Activated CD4-positive, alpha-beta T cell treated with anti-CD3 and anti-CD28 coated beads, Interleukin-2, amount 10 ng/mL, durations not matched to agents 24 days and 14 days (primary cell): Measurements from ENCODE around the gene PJA2. TPM values are rescaled to one million over a fixed set of nuclear protein-coding genes. Genes with fewer than 3 reads are reported as not detected.
A peak's percentile ranks its signal among the peaks of the same experiment; 100 is the strongest.
"Not testable (repeated sequence)": the region's sequence is repeated elsewhere in the genome, so short reads cannot be mapped to it uniquely, and the experiment has no call there.

Experiments used
- DNase-seq: peaks from one replicate; pipeline ENCODE4 v3.0.0; 2022
- H3K27ac Mint-ChIP-seq: one replicate; pipeline ENCODE4 v1.8.0; 2022; ENCODE audit warnings: mild to moderate bottlenecking, mixed read lengths
- H3K27me3 Mint-ChIP-seq: one replicate; pipeline ENCODE4 v1.8.0; 2022; ENCODE audit warnings: mixed read lengths
- H3K36me3 Mint-ChIP-seq: one replicate; pipeline ENCODE4 v1.8.0; 2022; ENCODE audit warnings: low read depth, mild to moderate bottlenecking, mixed read lengths
- H3K4me1 Mint-ChIP-seq: one replicate; pipeline ENCODE4 v1.8.0; 2021; ENCODE audit warnings: mixed read lengths
- H3K4me3 Mint-ChIP-seq: one replicate; pipeline ENCODE4 v1.8.0; 2022; ENCODE audit warnings: mild to moderate bottlenecking, moderate library complexity, mixed read lengths
- H3K9me3 Mint-ChIP-seq: one replicate; pipeline ENCODE4 v1.8.0; 2021; ENCODE audit warnings: mixed read lengths
- intact Hi-C: fragments of 100-400 bp; cut with micrococcal nuclease; formaldehyde crosslinking; loops from one replicate; pipeline ENCODE4 v1.15.1; 2023
- total RNA-seq: library from RNA; stranded (reverse); gene quantifications from 2 replicates; pipeline ENCODE4 v1.2.3, GENCODE V29; 2022

The PJA2 gene
- 39.4 and 40.6 TPM in 2 replicates for total RNA-seq

GRCh38 chr5:109409844-109410388 lies at the start of gene PJA2:
Gene PJA2, minus strand, starts transcription at chr5:109409974. Its CDS starts 26,541 bp downstream, at chr5:109383433.
- Mint-ChIP-seq H3K4me3 (peak within 1 kb of the TSS; percentile 99), H3K36me3 (peaks cover 18% of the 10 kb centered on the region), H3K4me1 (peaks cover 42% of the 10 kb centered on the region), H3K27me3 (no peaks in the 10 kb centered on the region), H3K27ac (peak within 1 kb of the TSS; percentile 100), H3K9me3 (peaks cover 9% of the 10 kb centered on the region)
- peak; percentile 99 for DNase-seq
- intact Hi-C loops: loop anchor here (1.0 to 5.0 kb wide), 7 partner anchors 47 to 1342 kb away; partner anchors contain the start of genes FBXL17, MAN2A1 and SLC25A46

GRCh38 chr5:109455598-109456096 lies 45.9 kb upstream of the PJA2 start:
- no peaks in the 10 kb centered on the region for H3K9me3 Mint-ChIP-seq
- no peaks in the 10 kb centered on the region for H3K36me3 Mint-ChIP-seq
- H3K27me3 Mint-ChIP-seq: peaks cover 2% of the 10 kb centered on the region
- intact Hi-C loops: loop anchor here (5.0 kb wide), 1 partner anchor 43 kb away; no protein-coding TSS in a partner anchor
- H3K4me3 Mint-ChIP-seq: no peak overlapping the region
- peak overlapping the region; percentile 34 for H3K27ac Mint-ChIP-seq
- DNase-seq: no peak
- H3K4me1 Mint-ChIP-seq: peaks cover 4% of the 10 kb centered on the region

GRCh38 chr5:109454731-109455505 lies 45.1 kb upstream of the PJA2 start:
- H3K36me3 Mint-ChIP-seq: no peaks in the 10 kb centered on the region
- peaks cover 4% of the 10 kb centered on the region for H3K4me1 Mint-ChIP-seq
- no peak overlapping the region for H3K4me3 Mint-ChIP-seq
- H3K27ac Mint-ChIP-seq: no peak overlapping the region
- peaks cover 2% of the 10 kb centered on the region for H3K27me3 Mint-ChIP-seq
- H3K9me3 Mint-ChIP-seq: no peaks in the 10 kb centered on the region
- intact Hi-C loops: loop anchor here (5.0 kb wide), 1 partner anchor 43 kb away; no protein-coding TSS in a partner anchor
- DNase-seq: no peak

- no peak for DNase-seq
- H3K4me1 Mint-ChIP-seq: peaks cover 4% of the 10 kb centered on the region
- H3K4me3 Mint-ChIP-seq: no peak overlapping the region
- no peaks in the 10 kb centered on the region for H3K36me3 Mint-ChIP-seq
- no peak overlapping the region for H3K27ac Mint-ChIP-seq
- no peaks in the 10 kb centered on the region for H3K27me3 Mint-ChIP-seq
- intact Hi-C loops: no loop called here
- H3K9me3 Mint-ChIP-seq: no peaks in the 10 kb centered on the region
These were observed 43.5 kb upstream of the PJA2 start for GRCh38 chr5:109453251-109453650.

GRCh38 chr5:109452661-109453060 lies 42.9 kb upstream of the PJA2 start:
- no peaks in the 10 kb centered on the region for H3K36me3 Mint-ChIP-seq
- no peak for DNase-seq
- H3K4me1 Mint-ChIP-seq: peaks cover 4% of the 10 kb centered on the region
- no peaks in the 10 kb centered on the region for H3K9me3 Mint-ChIP-seq
- H3K27me3 Mint-ChIP-seq: no peaks in the 10 kb centered on the region
- no peak overlapping the region for H3K27ac Mint-ChIP-seq
- intact Hi-C loops: no loop called here
- no peak overlapping the region for H3K4me3 Mint-ChIP-seq

GRCh38 chr5:109451146-109451545 lies 41.4 kb upstream of the PJA2 start:
- no peak for DNase-seq
- H3K4me1 Mint-ChIP-seq: peaks cover 4% of the 10 kb centered on the region
- H3K36me3 Mint-ChIP-seq: no peaks in the 10 kb centered on the region
- H3K9me3 Mint-ChIP-seq: no peaks in the 10 kb centered on the region
- H3K27ac Mint-ChIP-seq: no peak overlapping the region
- no peaks in the 10 kb centered on the region for H3K27me3 Mint-ChIP-seq
- intact Hi-C loops: no loop called here
- H3K4me3 Mint-ChIP-seq: no peak overlapping the region

- Mint-ChIP-seq H3K27me3 (peaks cover 3% of the 10 kb centered on the region), H3K4me3 (no peak overlapping the region), H3K4me1 (no peaks in the 10 kb centered on the region), H3K36me3 (no peaks in the 10 kb centered on the region), H3K9me3 (no peaks in the 10 kb centered on the region), H3K27ac (no peak overlapping the region)
- intact Hi-C loops: no loop called here
- no peak for DNase-seq
These were observed 40.5 kb upstream of the PJA2 start for GRCh38 chr5:109450129-109450877.

- peaks cover 4% of the 10 kb centered on the region for H3K27me3 Mint-ChIP-seq
- H3K4me1 Mint-ChIP-seq: no peaks in the 10 kb centered on the region
- no peak overlapping the region for H3K27ac Mint-ChIP-seq
- no peak for DNase-seq
- H3K4me3 Mint-ChIP-seq: no peak overlapping the region
- no peaks in the 10 kb centered on the region for H3K36me3 Mint-ChIP-seq
- no peaks in the 10 kb centered on the region for H3K9me3 Mint-ChIP-seq
- intact Hi-C loops: no loop called here
These were observed 39.1 kb upstream of the PJA2 start for GRCh38 chr5:109448838-109449237.

- Mint-ChIP-seq H3K27me3 (peaks cover 14% of the 10 kb centered on the region), H3K4me3 (no peak overlapping the region), H3K9me3 (no peaks in the 10 kb centered on the region), H3K36me3 (no peaks in the 10 kb centered on the region), H3K27ac (no peak overlapping the region), H3K4me1 (no peaks in the 10 kb centered on the region)
- intact Hi-C loops: loop anchor here (2.0 kb wide), 1 partner anchor 759 kb away; no protein-coding TSS in a partner anchor
- no peak for DNase-seq
These were observed 29.8 kb upstream of the PJA2 start for GRCh38 chr5:109439590-109439989.

GRCh38 chr5:109426075-109426474 lies 16.3 kb upstream of the PJA2 start:
- intact Hi-C loops: no loop called here
- Mint-ChIP-seq H3K9me3 (peaks cover 3% of the 10 kb centered on the region), H3K4me3 (no peak overlapping the region), H3K4me1 (peaks cover 2% of the 10 kb centered on the region), H3K27me3 (peaks cover 8% of the 10 kb centered on the region), H3K36me3 (no peaks in the 10 kb centered on the region), H3K27ac (no peak overlapping the region)
- peak; percentile 33 for DNase-seq

GRCh38 chr5:109425521-109425920 lies 15.7 kb upstream of the PJA2 start:
- H3K4me3 Mint-ChIP-seq, H3K9me3 Mint-ChIP-seq, H3K4me1 Mint-ChIP-seq, DNase-seq, H3K27me3 Mint-ChIP-seq, H3K27ac Mint-ChIP-seq, intact Hi-C loops, H3K36me3 Mint-ChIP-seq: not testable (repeated sequence)

GRCh38 chr5:109421956-109422355 lies 12.2 kb upstream of the PJA2 start:
- H3K27me3 Mint-ChIP-seq: peaks cover 16% of the 10 kb centered on the region
- H3K4me3 Mint-ChIP-seq: no peak overlapping the region
- no peak overlapping the region for H3K27ac Mint-ChIP-seq
- peaks cover 3% of the 10 kb centered on the region for H3K9me3 Mint-ChIP-seq
- intact Hi-C loops: no loop called here
- peaks cover 2% of the 10 kb centered on the region for H3K4me1 Mint-ChIP-seq
- peak; percentile 26 for DNase-seq
- H3K36me3 Mint-ChIP-seq: no peaks in the 10 kb centered on the region

- H3K4me3 Mint-ChIP-seq: no peak overlapping the region
- DNase-seq: no peak
- peaks cover 4% of the 10 kb centered on the region for H3K4me1 Mint-ChIP-seq
- H3K9me3 Mint-ChIP-seq: peaks cover 16% of the 10 kb centered on the region
- intact Hi-C loops: no loop called here
- H3K27me3 Mint-ChIP-seq: peaks cover 16% of the 10 kb centered on the region
- H3K27ac Mint-ChIP-seq: no peak overlapping the region
- peaks cover 4% of the 10 kb centered on the region for H3K36me3 Mint-ChIP-seq
These were observed 9.1 kb upstream of the PJA2 start for GRCh38 chr5:109418712-109419352.
